Eye (tissue), 1 donor: ENCODE results near the gene CYP4X1.
"Not testable (repeated sequence)": the region's sequence is repeated elsewhere in the genome, so short reads cannot be mapped to it uniquely, and the experiment has no call there.

Source experiments
- DNase-seq: peaks from one replicate; pipeline ENCODE4 v3.0.0-alpha.2; 2015

The CYP4X1 gene

GRCh38 chr1:47023268-47024140, at the start of gene CYP4X1:
TSS of gene CYP4X1 (plus strand) at chr1:47023669. CDS start at chr1:47023818, 149 bp downstream.
- peak; percentile 75 for DNase-seq

GRCh38 chr1:46983166-46983829, 40.2 kb upstream of the CYP4X1 start:
- DNase-seq, result no peak

GRCh38 chr1:46983830-46984586, 39.5 kb upstream of the CYP4X1 start:
- no peak for DNase-seq

GRCh38 chr1:46990541-46990940, 32.9 kb upstream of the CYP4X1 start:
- not testable (repeated sequence) for DNase-seq

- DNase-seq, result peak; percentile 38
Observed at GRCh38 chr1:46991083-46991923, 32.2 kb upstream of the CYP4X1 start.

- DNase-seq, result no peak
Observed at GRCh38 chr1:46996659-46997281, 26.7 kb upstream of the CYP4X1 start.

- DNase-seq, result no peak
Observed at GRCh38 chr1:47002211-47002610, 21.3 kb upstream of the CYP4X1 start.

GRCh38 chr1:47003896-47004403, 19.5 kb upstream of the CYP4X1 start:
- no peak for DNase-seq

GRCh38 chr1:47006437-47006836, 17.0 kb upstream of the CYP4X1 start:
- DNase-seq, result not testable (repeated sequence)

GRCh38 chr1:47013293-47013692, 10.2 kb upstream of the CYP4X1 start:
- DNase-seq, result peak; percentile 35

GRCh38 chr1:47021070-47021469, 2.4 kb upstream of the CYP4X1 start:
- no peak for DNase-seq

- DNase-seq, result no peak
Observed at GRCh38 chr1:47024141-47024801, 802 bp downstream of the CYP4X1 start.

GRCh38 chr1:47030170-47030805, 6.8 kb downstream of the CYP4X1 start:
- DNase-seq, result no peak

- DNase-seq, result no peak
Observed at GRCh38 chr1:47031059-47031458, 7.6 kb downstream of the CYP4X1 start.

- no peak for DNase-seq
Observed at GRCh38 chr1:47031585-47031984, 8.1 kb downstream of the CYP4X1 start.

GRCh38 chr1:47036764-47037163, 13.3 kb downstream of the CYP4X1 start:
- no peak for DNase-seq

GRCh38 chr1:47059376-47059775, 35.9 kb downstream of the CYP4X1 start:
- no peak for DNase-seq

GRCh38 chr1:47067097-47067594, 43.7 kb downstream of the CYP4X1 start, which contains the start of gene CYP4Z1:
TSS of gene CYP4Z1 (plus strand) at chr1:47067231. CDS start at chr1:47067491, 260 bp downstream.
- no peak for DNase-seq

GRCh38 chr1:47069080-47069479, 45.6 kb downstream of the CYP4X1 start:
- DNase-seq, result not testable (repeated sequence)

- not testable (repeated sequence) for DNase-seq
Observed at GRCh38 chr1:47069509-47069908, 46.0 kb downstream of the CYP4X1 start.
